ENCODE data around the gene LCA5.
"Not testable (repeated sequence)": the region's sequence is repeated elsewhere in the genome, so short reads cannot be mapped to it uniquely, and the experiment has no call there.

LCA5 gene

GRCh38 chr6:79536954-79537747 lies at the start of gene LCA5:
Gene LCA5 (minus strand): TSS chr6:79537430. CDS start chr6:79518894, 18,536 bp downstream.
- DNase-seq: peak; percentile 93

DNA sequence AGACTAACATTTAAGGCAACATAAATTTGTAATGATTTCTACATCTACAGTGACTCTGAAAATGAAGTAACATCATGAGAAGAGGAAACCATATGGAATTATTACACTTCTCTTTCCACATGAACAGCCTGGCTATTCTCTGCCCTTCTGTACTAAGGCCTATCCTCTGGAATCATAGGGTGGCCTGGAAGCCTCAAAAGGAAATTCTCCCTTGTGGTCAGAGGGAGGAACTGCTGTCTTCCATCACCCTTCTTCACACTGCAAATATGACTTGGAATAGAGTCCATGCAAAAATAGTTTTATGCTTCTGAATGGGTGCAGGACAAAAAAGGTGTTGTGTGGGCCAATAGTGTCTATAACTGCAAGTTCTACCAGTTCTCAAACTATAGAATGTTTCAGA lies 49.3 kb upstream of the LCA5 start:
- DNase-seq: peak; percentile 1

- DNase-seq: no peak
These were observed 47.1 kb upstream of the LCA5 start for GRCh38 chr6:79584332-79584731.

DNA sequence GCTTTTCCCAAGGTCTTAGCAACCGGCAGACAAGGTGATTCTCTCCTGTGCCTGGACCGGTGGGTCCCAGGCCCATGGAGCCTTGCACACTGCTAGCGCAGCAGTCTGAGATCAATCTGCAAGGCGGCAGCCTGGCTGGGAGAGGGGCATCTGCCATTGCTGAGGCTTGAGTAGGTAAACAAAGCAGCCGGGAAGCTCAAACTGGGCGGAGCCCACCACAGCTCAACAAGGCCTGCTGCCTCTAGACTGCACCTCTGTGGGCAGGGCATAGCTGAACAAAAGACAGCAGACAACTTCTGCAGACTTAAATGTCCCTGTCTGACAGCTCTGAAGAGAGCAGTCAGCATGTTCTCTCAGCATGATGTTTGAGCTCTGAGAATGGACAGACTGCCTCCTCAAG lies 40.7 kb upstream of the LCA5 start:
- not testable (repeated sequence) for DNase-seq

DNA sequence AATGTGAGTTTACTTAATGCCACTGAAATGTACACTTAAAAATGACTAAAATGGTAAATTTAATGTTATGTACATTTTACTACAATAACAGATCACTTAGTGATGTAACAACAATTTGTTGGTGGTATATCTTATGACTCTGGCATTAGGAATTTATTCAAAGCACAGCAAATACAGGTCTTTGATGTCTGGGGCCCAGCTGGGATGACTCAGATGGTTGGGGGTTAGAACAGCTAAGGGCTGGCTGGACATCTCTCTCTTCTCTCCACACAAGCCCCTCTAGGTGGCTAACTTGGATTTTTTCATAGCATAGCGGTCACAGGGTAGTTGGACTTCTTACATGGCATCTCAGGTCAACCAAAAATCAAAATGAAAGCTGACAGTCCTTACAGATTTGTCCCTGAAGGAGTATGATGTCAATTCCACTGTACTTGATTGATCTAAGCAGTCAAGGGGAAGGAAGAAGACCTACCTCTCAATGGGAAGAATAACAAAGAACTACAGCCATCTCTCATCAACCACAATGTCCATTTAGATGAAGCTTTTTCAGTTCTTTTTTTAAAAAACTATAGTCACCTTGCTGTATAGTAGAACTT lies 37.5 kb upstream of the LCA5 start:
- no peak for DNase-seq

DNA sequence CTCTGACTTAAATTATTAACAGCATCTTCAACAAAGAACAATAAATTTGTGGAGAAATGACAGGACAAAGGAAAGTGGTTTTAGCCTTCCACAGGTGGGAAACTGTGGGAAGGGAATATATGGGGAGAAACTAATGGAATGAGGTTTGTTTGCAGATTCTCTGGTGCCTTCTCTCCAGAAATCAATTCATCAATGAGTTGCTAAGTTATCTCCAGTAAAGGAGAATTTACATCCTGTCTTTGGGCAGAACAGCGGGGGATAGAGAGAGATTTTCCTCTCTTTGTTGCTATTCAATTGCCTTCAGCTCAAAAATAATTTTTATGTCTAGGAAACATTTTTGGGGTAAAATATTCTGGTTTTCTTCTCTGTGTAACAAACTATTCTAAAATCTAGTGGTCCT lies 36.9 kb upstream of the LCA5 start:
- no peak for DNase-seq

- peak; percentile 19 for DNase-seq
These were observed 33.8 kb upstream of the LCA5 start for GRCh38 chr6:79571030-79571367.

- DNase-seq: no peak
These were observed 33.1 kb upstream of the LCA5 start for GRCh38 chr6:79570129-79571029.

DNA sequence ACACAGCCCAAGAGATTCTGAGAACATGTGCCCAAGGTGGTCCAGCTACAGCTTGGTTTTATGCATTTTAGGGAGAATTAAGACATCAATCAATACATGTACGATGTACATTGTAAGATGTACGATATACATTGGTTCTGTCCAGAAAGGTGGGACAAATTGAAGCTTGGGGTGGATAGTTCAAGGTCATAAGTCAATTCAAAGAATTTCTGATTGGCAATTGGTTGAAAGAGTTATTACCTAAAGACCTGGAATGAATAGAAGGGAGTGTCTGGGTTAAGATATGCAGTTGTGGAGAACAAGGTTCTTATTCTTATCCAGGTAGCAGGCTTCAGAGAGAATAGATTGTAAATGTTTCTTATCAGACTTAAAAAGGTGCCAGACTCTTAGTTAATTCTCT lies 31.8 kb upstream of the LCA5 start:
- no peak for DNase-seq

DNA sequence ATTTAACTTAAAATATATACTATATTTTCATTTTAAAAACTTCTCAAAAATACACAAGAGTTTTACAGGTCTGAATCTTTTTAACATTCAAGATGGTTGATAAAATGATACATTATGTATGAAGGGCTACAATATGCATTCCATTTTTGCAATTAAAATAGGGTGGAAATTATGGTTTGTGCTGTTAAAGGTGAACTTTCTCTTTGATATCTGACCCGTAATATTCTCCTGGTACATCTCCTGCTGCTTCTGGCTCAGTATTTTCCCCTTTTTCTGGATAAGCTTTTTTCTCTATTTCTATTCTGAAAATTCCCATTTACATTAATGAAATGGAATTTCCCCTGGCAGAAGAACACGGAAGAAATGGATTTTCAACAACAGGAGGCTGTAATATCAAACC lies 27.4 kb upstream of the LCA5 start:
- DNase-seq: no peak

DNA sequence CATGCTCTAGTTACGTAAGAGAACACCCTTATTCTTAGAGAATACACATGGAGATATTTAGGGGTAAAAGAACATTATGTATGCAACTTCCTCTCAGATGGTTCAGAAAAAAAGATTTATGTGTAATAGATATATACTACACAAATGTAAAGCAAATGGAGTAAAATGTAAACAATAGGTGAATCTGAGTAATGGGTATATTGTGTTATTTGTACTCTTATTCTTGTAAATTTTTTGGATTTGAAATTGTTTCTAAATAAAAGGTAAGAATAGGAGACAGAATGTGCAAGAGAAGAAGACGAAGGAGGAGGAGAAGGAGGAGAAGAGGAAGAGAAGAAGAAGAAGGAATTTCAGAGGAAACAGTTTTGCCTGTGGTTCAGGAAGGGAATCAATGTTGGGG lies 22.5 kb upstream of the LCA5 start:
- DNase-seq: no peak

DNA sequence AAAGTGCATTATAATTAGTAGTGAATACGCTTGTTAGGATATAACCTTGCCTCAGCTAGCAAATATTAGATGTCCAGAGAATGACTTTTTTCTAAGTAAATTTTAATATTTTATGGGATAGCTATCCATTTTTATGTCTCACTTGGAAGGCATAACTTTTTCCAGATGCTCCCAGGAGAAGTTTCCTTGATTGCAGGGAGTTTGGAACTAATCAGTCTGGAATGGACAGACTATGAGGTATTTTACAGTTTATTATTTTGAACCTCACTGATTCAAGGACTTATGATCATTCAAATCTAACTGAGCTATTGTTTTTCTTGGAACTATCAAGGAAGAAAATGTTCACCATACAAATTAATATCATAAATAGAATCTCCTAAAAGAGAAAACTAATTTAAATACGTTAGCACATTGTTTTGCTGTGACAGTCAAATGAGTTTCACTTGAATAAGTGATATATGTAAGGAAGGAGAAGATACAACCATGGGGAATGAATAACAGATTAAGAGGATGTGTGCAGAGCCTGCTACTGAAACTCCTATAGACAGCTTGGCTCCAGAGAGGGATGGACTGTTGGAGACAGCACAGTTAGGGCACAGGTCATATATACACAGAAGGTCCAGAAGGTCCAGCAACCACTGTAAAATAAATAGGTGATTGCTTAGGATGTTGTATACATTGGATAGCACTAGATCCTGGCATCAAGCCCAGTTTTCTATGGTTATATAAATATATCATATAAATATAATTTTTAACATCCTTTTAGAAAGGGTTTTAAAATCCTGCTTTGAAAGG lies 20.6 kb upstream of the LCA5 start:
- DNase-seq: no peak

GRCh38 chr6:79554305-79554704 lies 17.1 kb upstream of the LCA5 start:
- DNase-seq: no peak

GRCh38 chr6:79551401-79551800 lies 14.2 kb upstream of the LCA5 start:
- DNase-seq: no peak

GRCh38 chr6:79548304-79548703 lies 11.1 kb upstream of the LCA5 start:
- no peak for DNase-seq

GRCh38 chr6:79546186-79546585 lies 9.0 kb upstream of the LCA5 start:
- no peak for DNase-seq

DNA sequence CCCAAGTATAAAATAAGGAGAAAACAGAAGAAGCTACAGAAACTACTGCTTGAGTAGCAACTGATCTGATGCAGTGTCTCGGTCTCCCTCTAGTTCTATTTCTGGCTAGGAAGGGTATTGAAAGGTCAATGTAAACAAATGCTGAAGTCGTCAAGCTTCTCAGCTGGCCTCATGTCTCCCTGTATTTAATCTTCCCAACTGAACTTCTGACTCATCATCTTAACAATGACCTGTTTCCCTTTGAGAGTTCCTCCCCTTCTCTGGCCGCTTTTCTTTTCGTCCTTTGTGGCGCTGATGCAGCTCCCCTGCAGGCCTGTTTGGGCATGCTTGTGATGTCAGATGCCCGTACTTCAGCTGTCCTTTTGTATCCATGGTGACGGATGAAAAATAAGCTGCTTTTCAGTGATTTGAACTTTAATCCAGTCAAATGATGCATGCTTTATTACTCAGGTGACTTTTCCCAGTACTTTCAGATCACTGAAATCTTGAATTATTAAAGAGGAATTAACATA lies 7.8 kb upstream of the LCA5 start:
- DNase-seq: peak; percentile 74

- no peak for DNase-seq
These were observed 7.2 kb upstream of the LCA5 start for GRCh38 chr6:79544299-79544927.

GRCh38 chr6:79543886-79544285 lies 6.7 kb upstream of the LCA5 start:
- DNase-seq: no peak

DNA sequence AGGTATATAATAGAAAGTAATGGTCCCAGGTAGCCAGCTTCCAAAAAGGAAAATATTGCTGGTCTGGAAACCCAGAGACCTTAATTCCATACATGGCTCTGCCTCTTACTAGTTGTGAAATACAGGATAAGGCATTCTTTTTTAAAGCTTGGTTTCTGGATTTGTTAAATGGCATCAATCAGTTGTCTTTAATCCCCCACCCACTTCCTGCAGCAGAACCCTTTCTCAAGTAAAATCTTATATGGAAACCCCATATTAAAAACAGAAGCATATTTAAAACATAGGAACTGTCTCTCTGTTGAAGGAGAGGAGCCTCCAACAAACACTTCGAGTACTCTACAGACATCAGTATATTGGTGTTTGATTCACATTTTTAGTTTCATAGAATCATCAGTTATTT lies 6.2 kb upstream of the LCA5 start:
- no peak for DNase-seq

GRCh38 chr6:79538106-79538971 lies 1.1 kb upstream of the LCA5 start:
- no peak for DNase-seq
